Activated effector memory CD4-positive, alpha-beta T cell treated with Interleukin-2 at 50 U/mL for 16 hours (primary cell): ENCODE measurements around the gene SCUBE3.

ENCODE experiments used
- DNase-seq: peaks from one replicate; pipeline ENCODE4 v3.0.0-alpha.2; 2020

The SCUBE3 gene

GRCh38 chr6:35181933-35182612 is 31.7 kb upstream of the SCUBE3 start:
- DNase-seq = no peak

- no peak for DNase-seq
Observed at GRCh38 chr6:35183281-35183680, 30.5 kb upstream of the SCUBE3 start.

DNA sequence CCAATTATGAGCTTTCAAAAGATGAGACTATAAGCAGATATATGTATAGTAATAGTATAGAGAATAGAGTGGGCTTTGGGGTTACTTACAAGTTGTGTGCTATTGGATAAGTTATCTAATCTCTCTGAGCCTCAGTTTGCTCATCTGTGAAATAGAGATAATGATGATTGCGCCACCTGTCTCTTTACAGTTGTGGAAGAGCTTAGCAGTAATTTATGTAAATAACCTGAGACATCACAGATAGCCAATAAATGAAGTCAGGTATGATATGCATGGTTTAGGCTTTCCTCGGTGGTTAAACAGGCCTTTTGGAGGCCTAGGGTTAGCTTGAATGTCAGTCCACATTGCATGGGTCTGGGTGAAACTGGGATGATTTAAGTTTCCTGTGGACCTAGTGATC is 29.8 kb upstream of the SCUBE3 start:
- DNase-seq = no peak

- DNase-seq = no peak
Observed at GRCh38 chr6:35184580-35185301, 29.0 kb upstream of the SCUBE3 start.

GRCh38 chr6:35185302-35185681 is 28.5 kb upstream of the SCUBE3 start:
- no peak for DNase-seq

GRCh38 chr6:35185971-35186370 is 27.8 kb upstream of the SCUBE3 start:
- DNase-seq = no peak

GRCh38 chr6:35186571-35186970 is 27.2 kb upstream of the SCUBE3 start:
- no peak for DNase-seq

- no peak for DNase-seq
Observed at GRCh38 chr6:35188886-35189285, 24.9 kb upstream of the SCUBE3 start.

GRCh38 chr6:35190306-35190705 is 23.4 kb upstream of the SCUBE3 start:
- no peak for DNase-seq

- no peak for DNase-seq
Observed at GRCh38 chr6:35191889-35192288, 21.9 kb upstream of the SCUBE3 start.

- no peak for DNase-seq
Observed at GRCh38 chr6:35192301-35192860, 21.4 kb upstream of the SCUBE3 start.

DNA sequence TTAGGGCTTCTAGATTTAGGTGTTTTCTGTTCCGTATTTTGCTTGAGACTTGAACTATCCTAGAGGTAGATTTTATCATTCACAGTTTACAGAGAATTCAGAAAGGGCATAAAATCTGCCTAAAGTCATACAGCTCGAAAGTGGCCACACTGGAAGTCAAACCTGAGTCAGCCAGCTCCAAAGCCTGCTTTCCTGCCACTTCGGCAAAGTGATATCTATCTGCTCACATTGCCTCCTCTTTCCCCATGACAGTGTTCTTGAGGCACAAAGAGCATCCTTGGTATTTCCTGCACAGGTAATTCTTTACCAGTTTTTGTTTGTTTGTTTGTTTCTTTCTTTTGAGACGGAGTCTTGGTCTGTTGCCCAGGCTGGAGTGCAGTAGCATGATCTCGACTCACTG is 19.4 kb upstream of the SCUBE3 start:
- no peak for DNase-seq

DNA sequence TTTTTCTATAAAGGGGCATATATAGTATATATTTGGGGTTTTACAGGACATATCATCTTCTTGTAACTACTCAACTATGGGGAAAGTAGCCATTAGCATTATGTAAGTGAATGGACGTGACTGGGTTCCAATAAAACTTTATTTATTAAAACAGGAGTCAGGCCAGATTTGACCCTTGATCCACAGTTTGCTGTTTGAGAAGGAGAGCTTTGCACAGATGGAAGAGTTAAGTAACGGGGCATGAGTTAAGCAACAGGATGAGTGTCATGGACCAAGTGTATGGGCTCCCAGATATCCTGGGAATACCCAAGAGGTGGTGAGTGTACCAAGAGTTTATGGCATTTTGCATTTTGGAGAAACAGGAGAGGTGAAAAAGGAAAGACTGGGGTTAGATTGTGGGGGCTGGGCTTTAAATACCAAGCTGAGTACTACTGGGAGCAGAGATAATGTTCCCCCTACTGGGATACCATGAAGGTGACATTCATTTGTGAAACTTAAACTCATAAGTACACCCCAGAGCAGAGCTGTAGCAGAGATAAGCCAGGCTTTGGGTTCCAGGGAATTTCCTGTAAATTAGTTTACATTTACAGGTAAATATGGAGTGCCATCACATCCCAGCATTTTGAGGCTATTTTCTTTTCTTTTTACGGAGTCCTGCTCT is 18.5 kb upstream of the SCUBE3 start:
- DNase-seq = no peak

DNA sequence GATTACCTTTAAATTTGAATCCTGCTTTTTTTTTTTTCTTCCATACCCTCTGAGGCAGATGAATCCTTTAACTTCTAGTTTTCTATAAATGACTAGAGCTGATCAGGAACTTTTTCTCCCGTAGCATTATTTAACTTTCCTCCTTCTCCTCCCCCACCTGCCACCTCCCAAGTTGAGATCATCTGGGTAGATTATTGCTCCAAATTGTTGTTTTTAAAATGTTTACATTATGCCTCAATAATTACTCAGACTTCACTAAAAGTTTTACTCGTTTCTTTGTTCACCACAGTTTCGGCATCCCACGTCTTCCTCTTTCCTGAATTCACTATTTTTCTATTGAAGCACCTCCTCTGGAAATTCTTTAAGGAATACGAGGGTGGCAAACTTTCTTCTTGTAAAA is 16.6 kb upstream of the SCUBE3 start:
- DNase-seq = no peak

DNA sequence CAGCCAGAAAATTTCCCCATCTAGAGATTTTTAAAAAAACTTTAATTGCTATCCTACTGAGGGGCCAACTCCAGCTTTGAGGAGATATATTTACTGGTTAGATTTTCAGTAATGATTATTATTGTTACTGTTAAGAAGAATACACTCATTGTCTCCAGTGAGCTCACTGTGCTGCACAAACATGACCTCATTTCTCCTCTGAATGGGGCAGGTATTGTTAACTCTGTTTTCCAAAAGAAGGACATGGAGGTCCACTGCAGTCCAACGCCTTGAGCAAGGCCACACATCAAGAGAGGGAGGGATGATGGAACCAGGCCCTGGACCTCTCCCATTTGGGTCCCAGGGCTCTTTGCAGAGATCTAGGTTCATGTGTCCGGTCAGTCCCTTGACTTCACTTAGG is 13.9 kb upstream of the SCUBE3 start:
- no peak for DNase-seq

GRCh38 chr6:35202066-35202546 is 11.7 kb upstream of the SCUBE3 start:
- no peak for DNase-seq

GRCh38 chr6:35203152-35203670 is 10.5 kb upstream of the SCUBE3 start:
- no peak for DNase-seq

GRCh38 chr6:35203680-35204079 is 10.1 kb upstream of the SCUBE3 start:
- DNase-seq = no peak

DNA sequence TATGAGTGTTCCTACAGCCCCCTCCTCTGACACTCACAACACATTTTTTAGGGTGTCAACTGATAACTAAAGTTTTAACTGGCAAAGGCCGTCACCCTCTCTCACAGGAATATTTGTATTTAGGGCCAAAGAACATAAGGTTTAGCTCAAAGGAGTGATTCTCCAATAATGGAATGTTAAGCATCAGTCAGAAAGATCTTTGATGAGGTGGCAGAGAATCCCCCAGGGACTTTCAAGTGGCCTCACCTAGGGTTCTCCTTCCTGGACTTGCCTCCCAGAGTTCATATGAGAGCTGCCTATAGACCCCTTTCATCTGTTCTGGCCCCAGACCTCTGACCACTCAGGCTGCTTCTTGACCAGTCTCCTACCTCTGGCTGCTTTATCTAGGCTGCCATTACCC is 7.4 kb upstream of the SCUBE3 start:
- DNase-seq = no peak

- DNase-seq = no peak
Observed at GRCh38 chr6:35208419-35208818, 5.3 kb upstream of the SCUBE3 start.

DNA sequence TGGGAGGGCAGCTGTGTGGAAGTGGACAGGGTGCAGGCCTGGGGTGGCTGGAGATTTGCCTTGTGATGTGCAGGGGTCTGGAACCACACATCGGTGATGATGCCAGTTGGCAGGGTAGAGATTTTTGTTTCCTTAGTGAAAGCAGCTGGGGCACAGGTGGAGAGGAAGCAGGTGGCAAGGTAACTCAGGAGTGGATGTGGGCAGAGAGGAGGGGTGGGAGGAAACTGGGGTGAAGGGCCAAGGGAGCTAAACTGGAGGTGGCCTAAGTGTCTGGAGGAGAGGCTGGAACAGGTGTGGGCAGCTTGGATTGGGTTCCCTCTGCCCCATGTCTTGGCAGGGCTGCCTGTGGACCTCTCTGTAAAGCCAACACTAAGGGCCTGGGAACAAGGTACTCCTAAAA is 4.7 kb upstream of the SCUBE3 start:
- no peak for DNase-seq

DNA sequence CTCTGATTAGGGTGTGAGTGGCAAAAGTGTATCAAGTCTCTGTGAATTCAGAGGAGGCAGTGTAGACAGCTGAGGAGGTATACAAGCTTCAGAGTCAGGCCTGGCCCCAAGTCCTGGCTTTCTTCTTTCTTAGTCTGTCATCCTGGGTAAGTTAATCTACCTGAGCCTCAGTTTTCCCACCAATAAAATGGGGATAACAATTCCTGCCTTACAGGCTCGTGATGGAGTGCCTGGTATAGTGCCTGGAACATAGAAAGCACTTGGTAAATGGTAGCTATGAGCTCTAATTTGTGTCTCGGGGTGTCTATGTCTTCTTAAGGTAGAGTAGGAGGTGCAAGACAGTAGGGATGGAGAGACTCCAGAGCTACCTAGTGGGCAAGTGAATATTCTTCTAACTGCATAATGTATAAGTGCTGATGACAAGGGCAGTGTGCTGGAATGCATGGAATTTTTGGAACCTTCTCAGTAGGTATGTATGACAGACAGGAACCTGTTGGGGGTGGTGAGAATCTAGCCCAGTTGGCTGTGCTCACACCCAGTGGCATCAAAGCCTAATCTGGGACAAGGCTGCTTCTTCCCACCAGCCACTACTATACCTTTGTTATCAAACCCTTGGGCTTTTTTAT is 4.0 kb upstream of the SCUBE3 start:
- DNase-seq = no peak

GRCh38 chr6:35213298-35213791 is 411 bp upstream of the SCUBE3 start:
- DNase-seq = no peak
